Measurements from ENCODE around the gene STYXL2. TPM values are rescaled to one million over a fixed set of nuclear protein-coding genes. Genes with fewer than 3 reads are reported as not detected.

The STYXL2 gene
- 100 to 1,000 TPM in 1 of 4 donors, 10 to 100 TPM in 3; 63.7 to 159 (median 89.1) TPM for total RNA-seq

DNA sequence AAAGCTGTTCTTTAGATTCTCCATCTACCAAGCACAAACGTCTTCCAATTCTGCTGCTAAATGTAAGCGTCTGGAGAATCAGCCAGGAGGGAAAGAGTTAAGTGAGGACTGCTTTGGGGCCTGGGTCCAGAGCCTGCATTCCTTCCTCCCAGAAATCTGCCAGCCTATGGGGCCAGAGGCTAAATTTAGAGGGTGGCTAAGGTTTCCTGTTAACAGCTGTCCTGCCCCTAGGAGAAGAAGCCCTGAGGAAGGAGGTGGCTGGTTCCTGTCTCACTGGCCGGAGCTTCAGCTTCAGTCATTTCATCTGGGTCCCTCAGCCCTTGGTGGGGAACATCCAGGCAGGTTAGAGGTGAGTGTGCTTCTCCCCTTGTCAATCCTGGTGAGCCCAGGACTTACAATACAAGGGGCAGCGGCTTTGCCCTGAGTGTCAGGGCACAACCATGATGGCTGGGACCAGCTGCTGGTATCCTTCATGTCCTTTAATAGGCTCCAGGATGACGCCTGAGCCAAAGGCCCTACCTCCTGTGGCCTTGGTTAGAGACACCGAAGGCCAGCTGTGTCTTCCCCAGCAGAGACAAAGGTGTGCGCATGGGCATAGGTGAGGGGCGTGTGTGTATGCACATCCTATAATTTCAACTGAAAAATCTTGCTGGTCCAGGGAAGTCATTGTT lies at the start of gene STYXL2:
Gene STYXL2 (plus strand): TSS at position 230 of the 671 bp plus-strand sequence. CDS start 775 bp downstream, outside the sequence.
- Histone ChIP-seq H3K27me3 (no peaks in the 10 kb centered on the region), H3K9me3 (no peaks in the 10 kb centered on the region), H3K4me3 (peak within 1 kb of the TSS; percentile 53 to 67 (median 62)), H3K4me1 (peaks cover 42 to 55% of the 10 kb centered on the region in 2 donors), H3K27ac (peak within 1 kb of the TSS; percentile 91 to 94 (median 92)), H3K36me3 (no peaks in the 10 kb centered on the region)
- in situ Hi-C loops (cut with MboI; ENCODE audit: low sequenced_read_pairs in 4 of 4): no loop called here
- intact Hi-C loops (cut with DNase I; ENCODE audit: low total_unique reads): loop anchor here (1.0 to 5.0 kb wide), 3 partner anchors 11 to 127 kb away; partner anchors contain the start of gene POU2F1
- TF ChIP-seq CTCF (IDR thresholded peaks at IDR 0.05 in 4 of 5, conservative IDR thresholded peaks at IDR 0.05 in 1 of 5) (no peak), POLR2A (IDR thresholded peaks at IDR 0.05) (peak; percentile 88 to 93)
- DNase-seq: peak; percentile 72 to 90
- peak; percentile 93 to 95 for ATAC-seq

GRCh38 chr1:167051907-167052306 lies 42.0 kb upstream of the STYXL2 start:
- no peak for DNase-seq
- no peaks in the 10 kb centered on the region for H3K27me3 ChIP-seq
- ATAC-seq: no peak
- TF ChIP-seq POLR2A (IDR thresholded peaks at IDR 0.05): no peak
- TF ChIP-seq CTCF (IDR thresholded peaks at IDR 0.05 in 4 of 5, conservative IDR thresholded peaks at IDR 0.05 in 1 of 5): no peak
- in situ Hi-C loops (cut with MboI; ENCODE audit: low sequenced_read_pairs in 4 of 4): loop anchor here in 3 of 4 donors (10.0 to 25.0 kb wide), 3 partner anchors 137 to 635 kb away; no protein-coding TSS in a partner anchor
- no peaks in the 10 kb centered on the region for H3K4me1 ChIP-seq
- H3K4me3 ChIP-seq: no peak overlapping the region
- no peak overlapping the region for H3K27ac ChIP-seq
- H3K36me3 ChIP-seq: no peaks in the 10 kb centered on the region
- intact Hi-C loops (cut with DNase I; ENCODE audit: low total_unique reads): no loop called here
- H3K9me3 ChIP-seq: no peaks in the 10 kb centered on the region

GRCh38 chr1:167052389-167052788 lies 41.5 kb upstream of the STYXL2 start:
- no peaks in the 10 kb centered on the region for H3K27me3 ChIP-seq
- H3K36me3 ChIP-seq: no peaks in the 10 kb centered on the region
- intact Hi-C loops (cut with DNase I; ENCODE audit: low total_unique reads) (no loop called here), in situ Hi-C loops (cut with MboI; ENCODE audit: low sequenced_read_pairs in 4 of 4) (loop anchor here in 3 of 4 donors (10.0 to 25.0 kb wide), 3 partner anchors 138 to 635 kb away; no protein-coding TSS in a partner anchor)
- TF ChIP-seq CTCF (IDR thresholded peaks at IDR 0.05 in 4 of 5, conservative IDR thresholded peaks at IDR 0.05 in 1 of 5): no peak
- no peaks in the 10 kb centered on the region for H3K9me3 ChIP-seq
- H3K4me1 ChIP-seq: no peaks in the 10 kb centered on the region
- ATAC-seq: no peak
- H3K27ac ChIP-seq: no peak overlapping the region
- DNase-seq: no peak
- H3K4me3 ChIP-seq: no peak overlapping the region

DNA sequence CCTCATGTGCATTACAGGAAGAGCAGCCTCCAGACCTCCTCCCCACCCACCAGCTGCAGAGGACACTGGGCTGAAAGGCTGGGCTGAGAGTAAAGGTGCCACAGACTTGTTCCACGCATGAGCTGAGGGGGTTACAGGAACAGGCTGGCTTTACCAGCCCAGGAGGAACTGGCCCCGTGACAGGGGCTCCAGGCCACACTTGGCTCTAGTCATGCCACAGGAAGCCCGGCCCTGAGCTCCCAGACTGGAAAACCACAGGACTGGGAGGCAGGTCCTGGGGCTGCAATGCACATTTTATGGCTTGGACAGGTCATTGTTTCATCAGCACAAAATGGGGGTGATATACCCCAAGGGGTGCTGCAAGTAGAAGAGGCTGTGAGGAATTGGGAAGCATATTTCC lies 39.3 kb upstream of the STYXL2 start:
- DNase-seq: no peak
- Histone ChIP-seq H3K27ac (no peak overlapping the region), H3K9me3 (no peaks in the 10 kb centered on the region), H3K4me1 (peaks cover 3 to 7% of the 10 kb centered on the region in 2 donors), H3K27me3 (no peaks in the 10 kb centered on the region), H3K4me3 (no peak overlapping the region), H3K36me3 (no peaks in the 10 kb centered on the region)
- no peak for ATAC-seq
- intact Hi-C loops (cut with DNase I; ENCODE audit: low total_unique reads): no loop called here
- in situ Hi-C loops (cut with MboI; ENCODE audit: low sequenced_read_pairs in 4 of 4): loop anchor here in 3 of 4 donors (10.0 to 25.0 kb wide), 3 partner anchors 140 to 633 kb away; no protein-coding TSS in a partner anchor
- TF ChIP-seq POLR2A (IDR thresholded peaks at IDR 0.05): no peak
- no peak for TF ChIP-seq CTCF (IDR thresholded peaks at IDR 0.05 in 4 of 5, conservative IDR thresholded peaks at IDR 0.05 in 1 of 5)
